ENCODE results near the gene USHBP1. TPM values are rescaled to one million over a fixed set of nuclear protein-coding genes. Genes with fewer than 3 reads are reported as not detected.

The USHBP1 gene
- total RNA-seq, 1 donor from 2014 or later: 12.3 TPM

DNA sequence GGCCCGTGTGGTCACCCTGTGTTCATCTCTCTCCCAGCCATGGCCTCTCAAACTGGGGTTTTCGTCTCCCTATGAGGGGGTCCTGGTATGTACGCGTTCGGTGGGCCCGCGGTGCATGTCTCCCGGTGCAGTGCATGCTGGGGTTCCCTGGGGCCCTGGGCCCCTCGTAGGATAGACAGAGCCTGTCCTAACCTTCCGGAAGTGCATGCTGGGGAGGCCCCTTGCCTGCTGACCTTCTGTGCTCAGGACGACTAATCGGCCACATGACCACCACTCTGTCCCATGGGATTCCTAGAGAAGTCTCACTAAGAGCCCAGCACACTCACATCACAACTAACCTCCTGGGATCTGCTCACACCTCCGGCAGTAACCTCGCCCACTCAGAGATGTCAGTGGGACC, 54.2 kb downstream of the USHBP1 start:
- no peaks in the 10 kb centered on the region for H3K27me3 ChIP-seq
- H3K4me3 ChIP-seq: no peak overlapping the region
- no peak overlapping the region for H3K27ac ChIP-seq
- peaks cover 0 to 5% of the 10 kb centered on the region in 2 donors for H3K4me1 ChIP-seq
- peaks cover 70 to 75% of the 10 kb centered on the region in 2 donors for H3K36me3 ChIP-seq
- TF ChIP-seq, protein P1, sequence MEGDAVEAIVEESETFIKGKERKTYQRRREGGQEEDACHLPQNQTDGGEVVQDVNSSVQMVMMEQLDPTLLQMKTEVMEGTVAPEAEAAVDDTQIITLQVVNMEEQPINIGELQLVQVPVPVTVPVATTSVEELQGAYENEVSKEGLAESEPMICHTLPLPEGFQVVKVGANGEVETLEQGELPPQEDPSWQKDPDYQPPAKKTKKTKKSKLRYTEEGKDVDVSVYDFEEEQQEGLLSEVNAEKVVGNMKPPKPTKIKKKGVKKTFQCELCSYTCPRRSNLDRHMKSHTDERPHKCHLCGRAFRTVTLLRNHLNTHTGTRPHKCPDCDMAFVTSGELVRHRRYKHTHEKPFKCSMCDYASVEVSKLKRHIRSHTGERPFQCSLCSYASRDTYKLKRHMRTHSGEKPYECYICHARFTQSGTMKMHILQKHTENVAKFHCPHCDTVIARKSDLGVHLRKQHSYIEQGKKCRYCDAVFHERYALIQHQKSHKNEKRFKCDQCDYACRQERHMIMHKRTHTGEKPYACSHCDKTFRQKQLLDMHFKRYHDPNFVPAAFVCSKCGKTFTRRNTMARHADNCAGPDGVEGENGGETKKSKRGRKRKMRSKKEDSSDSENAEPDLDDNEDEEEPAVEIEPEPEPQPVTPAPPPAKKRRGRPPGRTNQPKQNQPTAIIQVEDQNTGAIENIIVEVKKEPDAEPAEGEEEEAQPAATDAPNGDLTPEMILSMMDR (IDR thresholded peaks at IDR 0.05): no peak
- intact Hi-C loops (cut with DNase I): no loop called here
- no peaks in the 10 kb centered on the region for H3K9me3 ChIP-seq
- DNase-seq (ENCODE audit: low spot score in 2 of 2): no peak

DNA sequence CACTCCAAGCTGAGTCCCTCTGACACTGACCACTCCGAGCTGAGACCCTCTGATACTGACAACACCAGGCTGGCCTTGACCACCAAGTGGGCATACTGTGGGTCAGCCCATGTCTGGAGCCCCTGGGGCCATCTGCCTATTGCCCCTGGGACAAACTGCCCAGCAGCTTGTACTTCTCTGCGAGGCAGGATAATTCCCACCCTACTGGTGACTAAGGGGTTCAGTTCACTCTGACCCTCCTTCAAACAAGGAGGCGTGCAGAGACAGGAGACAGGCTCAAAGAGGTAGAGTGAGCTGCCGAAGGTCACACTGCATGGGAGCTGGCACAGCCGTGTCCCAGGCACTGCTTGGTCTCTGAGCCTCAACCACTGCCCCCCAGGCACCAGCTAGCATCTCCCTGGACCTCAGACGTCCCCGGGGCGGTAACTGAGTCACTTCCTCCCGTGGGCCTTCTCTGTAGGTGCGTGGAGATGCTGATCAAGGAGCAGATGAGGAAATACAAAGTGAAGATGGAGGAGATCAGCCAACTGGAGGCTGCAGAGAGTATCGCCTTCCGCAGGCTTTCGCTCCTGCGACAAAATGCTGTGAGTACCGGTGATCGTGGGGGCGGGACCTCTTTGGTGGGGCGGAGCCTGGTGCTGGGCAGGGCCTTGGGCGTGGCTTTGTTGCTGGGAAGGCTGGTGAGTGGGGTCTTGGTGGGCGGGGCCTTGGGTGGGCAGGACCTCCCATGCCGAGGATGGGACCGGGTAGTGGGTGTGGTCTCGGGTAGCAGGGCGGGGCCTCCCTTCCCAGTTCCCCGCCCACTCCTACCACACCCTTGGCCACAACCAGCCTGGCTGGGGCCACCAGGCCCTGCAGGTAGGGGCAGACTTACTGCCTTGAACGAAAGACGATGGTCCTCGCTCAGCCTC, 55.2 kb downstream of the USHBP1 start:
- H3K36me3 ChIP-seq: peaks cover 73 to 80% of the 10 kb centered on the region in 2 donors
- intact Hi-C loops (cut with DNase I): no loop called here
- no peak overlapping the region for H3K27ac ChIP-seq
- H3K27me3 ChIP-seq: no peaks in the 10 kb centered on the region
- H3K4me1 ChIP-seq: peaks cover 0 to under 1% of the 10 kb centered on the region in 2 donors
- DNase-seq (ENCODE audit: low spot score in 2 of 2): no peak
- TF ChIP-seq, protein P1 (IDR thresholded peaks at IDR 0.05): no peak
- no peaks in the 10 kb centered on the region for H3K9me3 ChIP-seq
- no peak overlapping the region for H3K4me3 ChIP-seq

DNA sequence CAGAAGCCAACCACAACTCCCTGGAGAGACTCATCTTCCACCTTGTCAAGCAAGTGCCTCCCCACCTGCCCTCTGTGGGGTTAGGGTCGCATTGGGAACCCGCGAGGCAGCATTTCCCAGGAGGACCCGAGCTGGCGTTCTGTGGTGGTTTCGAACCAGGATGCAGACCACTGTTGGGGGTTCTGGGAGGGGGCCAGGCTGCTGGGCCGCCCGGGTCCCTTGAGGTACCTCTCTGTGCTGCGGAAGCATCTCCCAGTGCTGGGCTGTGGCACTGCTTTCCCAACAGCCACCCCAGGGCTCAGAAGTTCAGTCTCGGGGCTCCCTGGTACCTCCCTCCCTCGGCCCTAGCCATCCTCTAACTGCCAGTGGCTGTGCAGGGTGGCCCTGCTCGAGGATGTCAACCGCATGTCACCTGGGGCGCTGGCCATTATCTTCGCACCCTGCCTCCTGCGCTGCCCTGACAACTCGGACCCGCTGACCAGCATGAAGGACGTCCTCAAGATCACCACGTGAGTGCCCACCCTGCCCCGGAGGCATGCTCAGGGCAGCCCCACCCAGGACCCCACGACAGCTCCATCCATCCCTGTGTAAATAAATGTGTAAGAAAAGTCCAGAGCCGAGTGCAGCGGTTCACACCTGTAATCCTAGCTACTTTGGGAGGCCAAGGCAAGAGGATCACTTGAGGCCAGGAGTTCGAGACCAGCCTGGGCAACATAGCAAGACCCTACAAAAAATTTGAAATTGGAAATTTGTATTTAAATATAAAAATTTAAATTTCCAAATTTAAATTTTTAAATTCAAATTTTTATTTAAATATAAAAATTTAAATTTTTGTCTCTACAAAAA, 57.6 kb downstream of the USHBP1 start:
- TF ChIP-seq, protein P1 (IDR thresholded peaks at IDR 0.05): no peak
- intact Hi-C loops (cut with DNase I): no loop called here

DNA sequence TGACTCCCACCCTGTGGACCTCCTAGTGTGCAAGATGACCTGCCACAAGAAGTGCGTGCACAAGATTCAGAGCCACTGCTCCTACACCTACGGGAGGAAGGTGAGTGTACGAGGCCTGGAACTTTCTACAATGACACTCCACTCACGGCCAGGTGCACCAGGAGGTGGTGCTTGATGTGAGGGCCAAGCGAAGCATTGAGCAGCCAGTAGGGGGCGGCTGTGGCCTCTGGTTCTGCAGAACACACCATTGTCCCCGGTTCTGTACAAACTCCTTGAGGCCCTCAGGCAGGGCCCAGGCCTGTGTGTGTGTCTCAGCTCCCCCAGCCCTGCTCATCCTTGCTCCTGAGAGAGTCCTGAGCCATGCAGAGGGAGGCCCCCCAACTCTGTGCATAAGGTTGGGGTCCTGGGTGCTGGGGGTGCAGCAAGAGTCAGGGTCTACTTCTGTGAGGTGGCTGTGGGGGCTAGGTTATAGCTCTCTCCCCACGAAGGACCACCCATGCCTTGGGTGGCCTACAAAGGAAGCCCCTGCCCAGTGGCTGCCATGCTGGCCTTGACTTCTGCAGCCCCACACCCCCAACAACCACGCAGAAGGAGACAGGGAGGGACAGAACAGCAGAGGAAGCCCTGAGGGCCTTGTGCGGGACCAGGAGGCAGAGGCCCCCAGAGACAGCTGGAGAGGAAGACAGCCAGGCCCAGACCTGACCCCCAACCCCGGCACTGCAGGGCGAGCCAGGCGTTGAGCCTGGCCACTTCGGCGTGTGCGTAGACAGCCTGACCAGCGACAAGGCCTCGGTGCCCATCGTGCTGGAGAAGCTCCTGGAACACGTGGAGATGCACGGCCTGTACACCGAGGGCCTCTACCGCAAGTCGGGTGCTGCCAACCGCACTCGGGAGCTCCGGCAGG, 59.1 kb downstream of the USHBP1 start:
- no peaks in the 10 kb centered on the region for H3K4me1 ChIP-seq
- H3K27ac ChIP-seq: no peak overlapping the region
- H3K36me3 ChIP-seq: peaks cover 80 to 93% of the 10 kb centered on the region in 2 donors
- intact Hi-C loops (cut with DNase I): loop anchor here (1.0 kb wide), 1 partner anchor 77 kb away; no protein-coding TSS in a partner anchor
- H3K27me3 ChIP-seq: no peaks in the 10 kb centered on the region
- DNase-seq (ENCODE audit: low spot score in 2 of 2): no peak
- no peaks in the 10 kb centered on the region for H3K9me3 ChIP-seq
- TF ChIP-seq, protein P1 (IDR thresholded peaks at IDR 0.05): peak; percentile 51 to 56 (median 52)
- no peak overlapping the region for H3K4me3 ChIP-seq

More for the DNA sequence above, 57.6 kb downstream of the USHBP1 start:
- no peaks in the 10 kb centered on the region for H3K4me1 ChIP-seq
- no peaks in the 10 kb centered on the region for H3K27me3 ChIP-seq
- no peak overlapping the region for H3K4me3 ChIP-seq
- no peaks in the 10 kb centered on the region for H3K9me3 ChIP-seq
- no peak overlapping the region for H3K27ac ChIP-seq
- no peak for DNase-seq (ENCODE audit: low spot score in 2 of 2)
- peaks cover 80 to 92% of the 10 kb centered on the region in 2 donors for H3K36me3 ChIP-seq

DNA sequence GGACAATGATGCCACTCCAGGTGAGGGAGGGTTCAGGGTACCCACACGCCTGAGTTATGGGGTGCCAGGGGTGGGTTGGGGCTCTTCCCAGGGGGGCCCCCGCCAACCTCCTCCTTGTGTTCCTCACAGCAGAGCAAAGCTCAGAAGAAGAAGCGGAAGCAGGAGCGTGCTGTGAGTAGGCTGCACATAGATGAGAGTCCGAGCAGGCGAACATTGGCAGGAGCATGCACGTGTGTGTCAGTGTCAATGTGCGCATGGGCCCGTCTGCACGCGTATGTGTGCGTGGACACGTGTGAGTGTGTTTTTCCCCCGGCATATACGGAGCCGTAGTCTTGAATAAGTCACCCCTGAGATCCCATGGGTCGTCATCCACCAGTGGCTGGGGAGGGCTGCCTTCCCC, 61.8 kb downstream of the USHBP1 start:
- DNase-seq (ENCODE audit: low spot score in 2 of 2): no peak
- peaks cover 83 to 95% of the 10 kb centered on the region in 2 donors for H3K36me3 ChIP-seq
- intact Hi-C loops (cut with DNase I): no loop called here
- no peaks in the 10 kb centered on the region for H3K9me3 ChIP-seq
- no peak overlapping the region for H3K4me3 ChIP-seq
- TF ChIP-seq, protein P1 (IDR thresholded peaks at IDR 0.05): no peak
- H3K27ac ChIP-seq: no peak overlapping the region
- H3K4me1 ChIP-seq: no peaks in the 10 kb centered on the region
- H3K27me3 ChIP-seq: no peaks in the 10 kb centered on the region
